Subcutaneous adipose tissue (tissue), 4 donors: Measurements from ENCODE around the gene CDK15. TPM values are rescaled to one million over a fixed set of nuclear protein-coding genes. Genes with fewer than 3 reads are reported as not detected.

Experiments used
- total RNA-seq, 4 donors: library from RNA; depleted of rRNA; stranded (reverse); fragments of >200 nt; gene quantifications; one replicate each; pipeline ENCODE4 v1.1.0, GENCODE V29; 2016
- TF ChIP-seq, protein P1 (sequence below): fragments of 450-650 bp; IDR thresholded peaks from one replicate; pipeline ENCODE4 v1.5.1; 2016; ENCODE audit warnings: low read depth, mild to moderate bottlenecking, control low read depth, antibody characterized with exemption, moderate library complexity

The CDK15 gene
- total RNA-seq, 4 donors from 2014 or later = 0.57 to 6.5 (median 3.8) TPM

DNA sequence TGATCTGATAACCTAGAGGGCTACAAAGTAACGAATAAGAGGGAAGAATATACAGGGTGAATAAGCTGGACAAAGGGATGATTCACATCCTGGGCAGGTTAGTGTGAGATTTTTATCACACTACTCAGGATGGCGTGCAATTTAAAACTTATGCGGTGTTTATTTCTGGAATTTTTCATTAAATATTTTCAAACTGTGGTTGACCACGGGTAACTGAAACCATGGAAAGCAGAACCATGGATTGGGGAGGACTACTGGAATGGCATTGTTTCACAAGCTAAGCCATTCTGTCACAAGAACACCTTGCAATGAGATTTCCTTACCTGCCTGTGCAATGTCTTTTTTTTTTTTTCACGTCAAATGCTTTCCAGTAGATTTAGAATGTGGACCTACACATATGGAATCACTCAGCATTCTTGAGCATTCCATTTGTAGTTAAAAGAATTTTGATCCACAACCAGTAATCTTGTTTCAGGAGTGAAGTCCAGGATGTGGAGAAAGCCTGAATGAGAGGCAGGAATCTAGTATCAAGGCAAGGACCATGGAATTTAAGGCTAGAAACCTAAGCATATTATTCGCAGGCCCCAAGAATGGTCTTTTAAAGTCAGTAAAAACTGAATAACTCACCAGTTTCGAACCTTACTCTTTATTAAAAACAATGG is 8.0 kb upstream of the CDK15 start:
- TF ChIP-seq, protein P1, sequence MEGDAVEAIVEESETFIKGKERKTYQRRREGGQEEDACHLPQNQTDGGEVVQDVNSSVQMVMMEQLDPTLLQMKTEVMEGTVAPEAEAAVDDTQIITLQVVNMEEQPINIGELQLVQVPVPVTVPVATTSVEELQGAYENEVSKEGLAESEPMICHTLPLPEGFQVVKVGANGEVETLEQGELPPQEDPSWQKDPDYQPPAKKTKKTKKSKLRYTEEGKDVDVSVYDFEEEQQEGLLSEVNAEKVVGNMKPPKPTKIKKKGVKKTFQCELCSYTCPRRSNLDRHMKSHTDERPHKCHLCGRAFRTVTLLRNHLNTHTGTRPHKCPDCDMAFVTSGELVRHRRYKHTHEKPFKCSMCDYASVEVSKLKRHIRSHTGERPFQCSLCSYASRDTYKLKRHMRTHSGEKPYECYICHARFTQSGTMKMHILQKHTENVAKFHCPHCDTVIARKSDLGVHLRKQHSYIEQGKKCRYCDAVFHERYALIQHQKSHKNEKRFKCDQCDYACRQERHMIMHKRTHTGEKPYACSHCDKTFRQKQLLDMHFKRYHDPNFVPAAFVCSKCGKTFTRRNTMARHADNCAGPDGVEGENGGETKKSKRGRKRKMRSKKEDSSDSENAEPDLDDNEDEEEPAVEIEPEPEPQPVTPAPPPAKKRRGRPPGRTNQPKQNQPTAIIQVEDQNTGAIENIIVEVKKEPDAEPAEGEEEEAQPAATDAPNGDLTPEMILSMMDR = no peak

DNA sequence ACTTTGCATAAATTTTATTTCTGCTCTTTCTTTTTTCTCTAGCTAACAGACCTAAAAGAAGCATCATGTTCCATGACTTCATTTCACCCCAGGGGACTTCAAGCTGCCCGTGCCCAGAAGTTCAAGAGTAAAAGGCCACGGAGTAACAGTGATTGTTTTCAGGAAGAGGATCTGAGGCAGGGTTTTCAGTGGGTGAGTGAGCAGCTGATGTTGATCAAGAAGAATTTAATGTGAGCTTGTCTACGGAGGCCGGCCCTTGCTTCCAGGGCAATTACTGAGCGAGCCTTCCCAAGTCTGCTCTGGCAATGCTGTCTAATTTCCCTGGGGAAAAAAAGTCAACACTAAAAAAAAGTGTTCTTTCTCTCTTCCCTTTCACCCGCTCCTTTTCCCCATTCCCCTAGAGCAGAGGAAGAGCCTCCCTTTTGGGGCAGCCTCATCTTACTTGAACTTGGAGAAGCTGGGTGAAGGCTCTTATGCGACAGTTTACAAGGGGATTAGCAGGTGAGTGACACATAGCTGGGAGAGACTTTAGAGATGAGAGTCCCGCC is 1.2 kb downstream of the CDK15 start:
- TF ChIP-seq, protein P1 = no peak

DNA sequence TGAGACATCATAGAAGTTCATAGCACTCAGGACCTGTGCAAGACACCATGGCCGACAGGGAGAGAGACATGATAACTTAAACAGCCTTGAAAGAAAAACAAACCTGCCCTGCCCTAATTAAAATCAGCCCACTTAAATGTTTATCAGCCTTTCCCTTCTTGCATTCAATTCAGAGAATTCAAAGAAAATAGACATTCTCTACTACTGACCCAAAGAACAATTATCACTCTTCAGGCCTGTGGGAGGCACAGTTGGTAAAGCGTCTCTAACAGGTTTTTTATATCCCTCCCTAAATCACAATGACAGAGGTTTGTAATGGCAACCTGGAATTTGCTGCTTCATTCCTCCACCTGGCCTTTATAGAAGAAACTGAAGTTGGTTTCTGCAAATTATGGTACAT is 1.7 kb downstream of the CDK15 start:
- TF ChIP-seq, protein P1 = no peak

DNA sequence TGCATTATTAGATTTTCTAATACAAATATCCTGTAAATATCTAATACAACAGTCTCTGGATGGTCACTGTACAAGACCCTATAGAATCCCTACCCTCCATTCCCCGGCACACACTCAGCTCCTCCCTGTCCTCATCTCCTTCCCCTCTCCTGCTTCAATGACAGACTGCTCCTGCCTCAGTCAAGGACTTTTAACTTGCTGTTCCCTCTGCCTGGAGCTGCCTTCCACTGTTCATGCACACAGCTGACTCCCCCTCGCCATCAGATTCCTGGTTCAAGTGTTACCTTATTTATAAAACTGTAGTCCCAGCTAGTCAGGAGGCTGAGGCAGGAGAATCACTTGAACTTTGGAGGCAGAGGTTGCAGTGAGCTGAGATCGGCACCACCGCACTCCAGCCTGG is 3.3 kb downstream of the CDK15 start:
- TF ChIP-seq, protein P1 = no peak

DNA sequence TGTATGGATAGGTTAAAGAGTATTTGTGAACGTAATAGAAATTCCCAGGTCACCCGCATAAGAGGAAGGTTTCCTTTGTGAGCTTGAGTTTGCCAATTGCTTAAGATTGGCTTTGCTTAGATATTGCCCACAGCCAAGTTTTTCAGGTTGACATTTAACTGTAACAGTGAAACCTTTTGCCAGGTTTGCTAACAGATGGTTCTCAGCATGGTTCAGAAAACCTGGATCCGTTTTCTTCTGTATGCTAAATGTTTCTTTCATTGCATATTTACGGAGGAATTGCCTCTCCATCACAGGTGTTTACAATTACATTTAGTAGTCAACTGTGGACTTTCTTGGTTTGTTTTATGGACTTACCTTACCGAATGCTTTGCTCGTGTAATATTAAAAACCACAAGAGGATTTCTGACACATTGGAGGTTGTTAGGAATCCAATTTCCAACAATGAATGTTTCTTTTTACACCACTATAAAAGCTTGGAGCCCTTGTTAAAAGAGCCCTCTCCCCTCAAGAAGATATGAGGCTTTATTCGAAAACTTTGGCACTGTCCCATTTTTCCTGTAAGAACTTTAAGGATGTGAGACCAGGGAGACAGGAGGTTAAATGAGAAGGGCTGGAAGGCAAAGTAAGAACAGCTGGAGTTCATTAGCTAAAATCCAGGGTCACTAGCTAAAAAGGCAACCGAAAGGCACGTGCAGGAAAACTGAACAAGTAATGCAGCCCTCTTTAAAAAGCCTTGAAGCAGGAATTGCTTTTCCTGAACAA is 7.8 kb downstream of the CDK15 start:
- TF ChIP-seq, protein P1 = no peak

DNA sequence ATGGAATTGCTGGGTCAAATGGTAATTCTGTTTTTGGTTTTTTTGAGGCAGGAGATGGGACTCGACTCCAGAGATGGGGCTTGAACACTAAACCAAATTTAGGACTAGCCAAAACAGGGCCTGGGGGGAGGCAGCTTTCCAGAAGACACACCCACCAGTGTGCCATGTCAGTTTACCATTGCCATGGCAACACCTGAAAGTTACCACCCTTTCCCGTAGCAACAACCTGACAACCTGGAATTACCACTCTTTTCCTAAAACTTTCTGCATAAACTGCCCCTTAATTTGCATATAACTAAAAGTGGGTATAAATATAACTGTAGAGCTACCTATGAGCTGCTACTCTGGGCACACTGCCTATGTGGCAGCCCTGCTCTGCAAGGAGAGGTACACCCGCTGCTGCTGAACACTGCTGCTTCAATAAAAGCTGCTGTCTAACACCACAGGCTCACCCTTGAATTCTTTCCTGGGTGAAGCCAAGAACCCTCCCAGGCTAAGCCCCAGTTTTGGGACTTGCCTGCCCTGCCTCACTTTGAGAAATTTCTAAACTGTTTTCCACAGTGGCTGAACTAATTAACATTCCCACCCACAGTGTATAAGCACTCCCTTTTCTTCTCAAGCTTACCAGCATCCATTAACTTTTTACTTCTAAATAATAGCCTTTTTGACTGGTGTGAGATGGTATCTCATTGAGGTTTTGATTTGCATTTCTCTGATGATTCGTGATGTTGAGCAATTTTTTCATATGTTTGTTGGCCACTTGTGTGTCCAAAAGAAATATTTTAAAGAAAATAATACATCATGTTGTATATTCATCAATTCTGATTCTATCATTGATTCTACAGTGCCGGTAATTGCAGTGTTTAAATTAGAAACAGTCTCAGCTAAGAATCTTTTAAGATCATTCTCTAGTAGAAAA is 10.6 kb downstream of the CDK15 start:
- TF ChIP-seq, protein P1 = no peak
